Stimulated activated CD4-positive, alpha-beta T cell treated with anti-CD3 and anti-CD28 coated beads, TNF-alpha, amount 100 ng/mL, for 24 hours (primary cell): ENCODE results near the gene BAD.
A peak's percentile ranks its signal among the peaks of the same experiment; 100 is the strongest.

Experiments used
- DNase-seq, 3 experiments: peaks; one replicate each; pipeline ENCODE4 v3.0.0-alpha.2; 2020; ENCODE audit warnings: low read depth in 3 of 3

BAD gene

DNA sequence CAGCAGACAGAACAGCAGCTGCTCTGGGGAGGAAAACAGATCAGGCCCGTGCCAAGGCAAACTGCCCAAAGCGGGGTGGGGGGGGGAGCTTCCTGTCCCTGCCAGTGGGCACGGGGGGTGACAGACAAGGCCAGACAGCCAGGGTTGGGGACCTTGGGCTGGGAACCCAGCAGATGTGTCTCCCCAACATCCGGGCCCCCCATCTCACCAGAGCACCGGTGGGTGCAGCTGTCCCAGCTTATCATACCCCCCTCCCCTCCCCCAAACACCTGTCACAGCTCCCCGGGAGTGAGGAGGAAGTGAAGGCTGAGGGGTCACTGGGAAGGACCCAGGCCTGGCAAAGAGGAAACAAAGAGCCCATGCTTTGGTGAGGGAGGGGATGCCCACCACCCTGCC lies 39.1 kb downstream of the BAD start:
- no peak for DNase-seq

DNA sequence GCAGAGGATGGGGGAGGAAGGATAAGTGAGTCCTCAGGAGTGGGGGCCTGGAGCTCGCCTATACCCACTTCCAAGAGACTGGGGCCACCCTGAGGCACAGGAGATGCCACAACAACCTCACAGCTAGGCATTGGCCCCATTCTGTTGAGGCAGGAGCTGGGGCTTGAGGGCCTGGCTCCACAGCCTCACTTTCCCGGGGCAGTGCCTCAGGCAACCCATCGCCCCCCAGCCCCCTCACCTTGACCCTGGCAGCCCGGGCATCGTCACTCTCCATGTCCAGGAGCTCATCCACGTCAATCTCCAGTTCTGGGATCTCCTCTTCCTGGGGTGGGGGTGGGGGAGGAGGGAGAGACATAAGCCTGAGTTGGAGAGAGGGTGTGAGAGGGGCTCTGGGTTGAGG lies 39.5 kb downstream of the BAD start:
- no peak for DNase-seq

- DNase-seq, result no peak
These were observed 40.4 kb downstream of the BAD start for GRCh38 chr11:64244107-64244506.

DNA sequence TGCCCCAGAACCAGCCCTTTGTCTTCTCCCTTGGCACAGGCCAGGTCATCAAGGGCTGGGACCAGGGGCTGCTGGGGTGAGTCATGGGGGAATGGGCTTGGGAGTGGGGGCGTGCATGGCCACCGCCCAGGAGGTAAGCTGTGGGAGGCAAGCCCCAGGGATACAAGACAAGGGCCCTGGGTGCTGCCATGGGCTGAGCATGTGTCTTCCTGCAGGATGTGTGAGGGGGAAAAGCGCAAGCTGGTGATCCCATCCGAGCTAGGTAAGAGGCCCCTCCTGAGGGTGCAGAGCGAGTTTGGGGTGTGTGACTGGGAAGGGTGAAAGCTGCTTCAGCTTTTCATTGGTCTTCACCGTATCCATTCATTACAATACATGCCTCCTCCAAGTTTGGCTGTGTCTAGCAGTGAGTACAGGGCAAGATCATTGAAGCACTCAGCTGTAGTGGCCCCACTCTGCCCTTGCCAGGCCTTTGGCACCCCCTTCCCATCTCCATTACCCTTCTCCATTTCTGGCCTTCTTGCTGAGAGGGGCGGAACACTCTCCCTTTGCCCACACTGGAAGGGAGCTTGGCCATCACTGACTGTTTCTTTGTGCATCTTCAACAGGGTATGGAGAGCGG lies 41.1 kb downstream of the BAD start:
- DNase-seq, result no peak

DNA sequence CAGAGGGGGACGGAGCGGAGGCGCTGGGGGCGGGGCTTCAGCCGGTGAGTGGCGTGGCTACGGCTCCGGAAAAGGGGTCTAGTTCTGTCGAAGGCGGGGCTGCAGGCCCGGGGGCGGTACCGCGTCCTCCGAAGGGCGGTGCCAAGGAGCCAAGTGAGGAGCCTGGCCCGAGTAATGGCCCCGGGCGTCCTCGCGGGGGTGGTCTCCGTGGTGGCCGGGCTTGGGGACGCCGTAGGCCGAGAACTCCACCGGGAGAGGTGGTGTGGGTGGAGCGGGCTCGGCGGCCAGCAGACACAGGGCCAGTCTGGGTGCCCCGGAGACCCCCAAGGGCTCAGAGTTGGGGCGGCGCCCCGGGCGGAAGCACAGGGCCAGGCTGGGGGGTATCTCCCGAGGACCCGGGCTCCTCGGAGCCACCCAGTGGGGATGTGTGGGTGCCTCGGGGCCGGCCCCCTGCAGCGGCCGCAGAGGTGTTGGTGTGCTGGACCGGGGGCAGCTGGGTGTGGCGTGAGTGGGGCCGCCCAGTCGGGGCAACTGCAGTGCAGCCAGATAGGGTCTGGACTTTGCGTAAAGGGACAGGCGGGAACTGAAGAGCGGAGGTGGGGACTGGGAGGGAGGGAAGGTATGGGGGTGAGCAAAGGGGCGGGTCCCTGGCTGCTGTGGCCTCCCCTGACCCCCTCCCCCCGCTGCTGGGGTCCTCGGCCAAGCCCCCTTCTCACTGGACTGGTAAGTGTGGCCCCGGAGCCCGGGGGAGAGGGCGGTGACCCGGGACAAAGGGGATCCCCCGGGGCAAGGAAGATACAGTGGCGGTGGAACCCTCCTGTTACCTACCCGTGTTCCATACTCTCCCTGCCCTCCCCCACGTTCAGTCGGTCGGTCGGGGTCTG lies 42.7 kb downstream of the BAD start:
- DNase-seq, result no peak

DNA sequence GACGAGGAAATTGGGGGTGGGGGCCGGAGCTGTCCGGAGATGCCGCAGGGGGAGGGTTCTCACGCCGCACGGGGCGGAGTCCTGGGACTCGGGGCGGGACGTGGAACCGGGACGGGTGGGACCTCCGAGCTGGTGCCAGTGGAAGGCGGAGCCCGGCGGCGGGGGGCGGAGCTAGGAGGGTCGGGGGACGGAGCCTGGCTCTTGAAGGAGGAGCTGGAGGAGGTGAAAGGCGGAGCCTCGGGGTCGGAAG lies 43.3 kb downstream of the BAD start:
- peak; percentile 99 to 100 (median 99) for DNase-seq

DNA sequence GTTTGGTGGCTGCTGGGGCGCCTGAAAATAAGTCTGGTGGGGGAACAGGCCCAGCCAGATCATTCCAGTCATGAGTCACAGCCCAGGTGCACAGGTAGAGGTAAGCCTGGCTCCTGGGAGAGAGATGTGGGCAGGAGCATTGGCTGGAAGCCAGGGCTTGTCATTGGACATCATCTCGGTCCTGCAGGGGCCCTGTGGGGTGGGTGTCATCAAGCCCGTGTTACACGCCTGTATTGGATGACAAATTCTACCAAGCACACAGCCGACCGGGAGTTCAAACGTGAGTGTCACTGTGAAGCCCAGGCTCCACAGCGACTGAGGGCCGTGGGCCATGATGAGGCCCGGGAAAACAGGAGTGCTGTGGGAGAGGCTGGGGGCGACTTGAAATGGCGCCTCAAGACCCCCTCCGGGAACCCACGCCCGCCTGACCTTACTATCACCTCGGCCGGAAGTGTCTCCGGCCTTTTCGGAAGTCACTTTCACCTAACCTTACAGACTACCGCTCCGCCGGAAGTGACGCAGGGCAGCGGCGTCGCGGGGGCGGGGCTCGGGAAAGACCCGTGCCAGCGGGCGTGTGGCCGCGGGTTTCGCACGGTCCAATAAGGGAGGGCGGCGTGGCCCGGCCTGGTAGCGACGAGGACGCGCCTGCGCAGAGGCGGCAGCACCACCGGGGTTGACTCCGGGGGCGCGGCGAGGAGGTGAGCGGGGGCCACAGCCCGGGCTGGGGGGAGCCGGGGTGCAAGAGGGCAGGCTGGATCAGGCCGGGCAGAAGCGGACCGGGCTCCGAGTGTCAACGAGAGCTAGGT lies 43.8 kb downstream of the BAD start, which contains the start of gene FKBP2:
TSS of gene FKBP2 (plus strand) at position 661 of the 806 bp plus-strand sequence. CDS start 1,293 bp downstream, outside the sequence.
- peak; percentile 96 to 97 (median 97) for DNase-seq

GRCh38 chr11:64239662-64240434 lies 44.6 kb downstream of the BAD start:
- DNase-seq, result no peak

DNA sequence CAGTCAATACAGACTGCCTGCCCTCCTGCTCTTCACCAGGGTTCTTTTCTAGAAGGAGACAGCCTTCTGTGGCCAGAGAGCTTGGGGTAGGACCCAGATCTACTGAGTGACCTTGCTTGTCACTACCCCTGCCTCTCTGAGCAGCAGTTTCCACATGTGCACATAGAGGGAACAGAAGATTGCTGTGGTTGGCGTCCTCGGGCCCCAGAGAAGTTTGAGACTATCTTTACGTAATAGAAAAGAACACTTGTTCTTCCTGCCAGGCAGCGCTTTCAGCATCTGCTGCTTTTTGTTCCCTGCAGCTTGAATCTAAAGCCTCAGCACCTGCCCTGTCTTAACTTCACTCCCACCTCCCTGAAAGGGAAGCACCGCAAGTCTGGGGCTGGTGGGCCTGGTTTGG lies 45.5 kb downstream of the BAD start:
- no peak for DNase-seq

- DNase-seq, result no peak
These were observed 46.4 kb downstream of the BAD start for GRCh38 chr11:64238076-64238475.

DNA sequence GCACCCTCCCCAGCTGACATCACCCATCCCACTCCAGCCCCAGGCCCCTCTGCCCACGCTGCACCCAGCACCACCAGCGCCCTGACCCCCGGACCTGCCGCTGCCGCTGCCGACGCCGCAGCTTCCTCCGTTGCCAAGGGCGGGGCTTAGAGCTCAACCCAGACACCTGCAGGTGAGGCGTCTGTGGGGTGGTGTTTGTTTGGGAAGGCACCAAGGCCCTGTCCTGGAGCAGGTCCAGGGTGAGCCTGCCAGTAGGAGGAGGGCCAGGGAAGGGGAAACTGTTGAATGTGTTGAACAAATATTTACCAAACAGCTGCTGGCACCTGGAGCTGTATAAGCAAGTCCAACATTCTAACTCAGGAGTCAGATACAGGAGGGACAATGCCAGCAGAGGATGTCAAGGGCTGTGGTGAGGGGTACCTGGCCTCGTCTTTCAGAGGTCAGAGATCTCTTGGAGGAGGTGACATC lies 46.9 kb downstream of the BAD start:
- DNase-seq, result no peak

- DNase-seq, result no peak
These were observed 48.9 kb downstream of the BAD start for GRCh38 chr11:64235437-64236161.

DNA sequence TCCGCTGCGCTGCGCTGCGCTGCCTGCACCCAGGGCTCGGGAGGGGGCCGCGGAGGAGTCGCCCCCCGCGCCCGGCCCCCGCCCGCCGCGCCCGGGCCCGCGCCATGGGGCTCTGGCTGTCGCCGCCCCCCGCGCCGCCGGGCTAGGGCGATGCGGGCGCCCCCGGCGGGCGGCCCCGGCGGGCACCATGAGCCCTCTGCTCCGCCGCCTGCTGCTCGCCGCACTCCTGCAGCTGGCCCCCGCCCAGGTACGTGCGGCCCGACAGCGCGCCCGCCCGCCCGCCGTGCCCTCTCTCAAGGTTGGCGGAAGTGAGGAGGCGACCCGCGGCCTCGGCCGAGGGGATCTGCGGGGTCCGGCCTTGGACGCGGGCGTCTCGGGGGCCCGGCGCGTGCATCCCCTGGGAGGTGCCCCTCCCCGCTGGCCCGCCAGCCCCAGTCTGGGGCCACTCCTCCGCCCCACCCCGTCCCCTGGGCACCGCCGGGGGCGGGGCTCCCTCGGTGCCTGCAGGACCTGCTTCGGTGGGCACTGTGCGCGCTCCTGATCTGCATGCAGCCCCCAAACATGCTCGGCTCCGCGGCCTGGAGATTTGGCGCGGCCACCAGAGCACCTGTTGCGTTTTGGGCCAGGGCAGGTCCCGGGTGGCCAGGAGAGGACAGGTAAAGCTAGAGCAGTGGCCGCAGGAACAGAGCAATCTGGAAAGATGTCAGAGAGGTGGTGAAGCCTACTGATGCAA lies 49.7 kb downstream of the BAD start:
- peak in 1 of 3 experiments; percentile 52 for DNase-seq

DNA sequence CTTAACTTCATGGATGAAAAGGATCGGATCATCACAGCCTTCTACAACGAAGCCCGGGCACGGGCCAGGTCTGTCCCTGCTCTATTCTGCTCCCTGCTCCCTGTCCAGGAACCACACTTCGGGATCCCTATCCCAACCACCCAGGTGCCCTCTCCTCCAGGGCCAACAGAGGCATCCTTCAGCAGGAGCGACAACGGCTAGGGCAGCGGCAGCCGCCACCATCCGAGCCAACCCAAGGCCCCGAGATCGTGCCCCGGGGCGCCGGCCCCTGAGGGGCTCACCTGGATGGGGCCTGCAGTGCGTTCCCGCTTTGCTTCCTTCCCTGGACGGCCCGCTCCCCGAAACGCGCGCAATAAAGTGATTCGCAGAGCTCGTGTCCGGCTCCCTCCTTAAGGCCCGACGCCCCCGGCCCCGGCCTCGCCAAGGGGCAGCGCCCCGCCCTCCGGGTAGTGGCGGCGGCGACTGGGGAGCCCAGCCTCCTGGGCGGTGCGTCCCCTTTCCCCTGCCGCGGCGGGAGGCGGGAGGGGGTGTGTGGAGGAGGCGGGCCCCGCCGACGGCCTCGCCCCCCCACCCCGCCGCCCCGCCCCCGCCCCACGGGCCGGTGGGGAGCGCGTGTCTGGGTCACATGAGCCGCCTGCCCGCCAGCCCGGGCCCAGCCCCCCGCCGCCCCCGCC lies 50.4 kb downstream of the BAD start, which contains the start of gene VEGFB:
TSS of gene VEGFB (plus strand) at position 672 of the 674 bp plus-strand sequence. CDS start 250 bp downstream, outside the sequence.
- DNase-seq, result peak in 2 of 3 experiments; percentile 29 to 72

DNA sequence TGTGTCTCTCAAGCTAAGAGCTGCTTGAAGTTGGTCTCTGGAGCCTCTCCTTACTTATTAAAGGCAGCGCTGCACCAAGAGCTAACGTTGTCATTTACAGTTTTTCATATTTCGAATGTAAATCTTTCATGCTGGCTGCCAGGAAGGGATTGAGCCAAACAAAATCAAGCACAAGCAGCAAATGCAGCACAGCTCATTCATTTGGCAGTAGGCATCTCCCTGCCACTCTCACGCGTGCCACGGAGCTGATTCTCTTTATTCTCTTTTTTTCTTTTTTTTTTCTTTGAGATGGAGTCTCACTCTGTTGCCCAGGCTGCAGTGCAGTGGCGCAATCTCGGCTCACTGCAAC lies 51.5 kb downstream of the BAD start:
- DNase-seq, result no peak

- no peak for DNase-seq
These were observed 52.1 kb downstream of the BAD start for GRCh38 chr11:64232182-64232966.

DNA sequence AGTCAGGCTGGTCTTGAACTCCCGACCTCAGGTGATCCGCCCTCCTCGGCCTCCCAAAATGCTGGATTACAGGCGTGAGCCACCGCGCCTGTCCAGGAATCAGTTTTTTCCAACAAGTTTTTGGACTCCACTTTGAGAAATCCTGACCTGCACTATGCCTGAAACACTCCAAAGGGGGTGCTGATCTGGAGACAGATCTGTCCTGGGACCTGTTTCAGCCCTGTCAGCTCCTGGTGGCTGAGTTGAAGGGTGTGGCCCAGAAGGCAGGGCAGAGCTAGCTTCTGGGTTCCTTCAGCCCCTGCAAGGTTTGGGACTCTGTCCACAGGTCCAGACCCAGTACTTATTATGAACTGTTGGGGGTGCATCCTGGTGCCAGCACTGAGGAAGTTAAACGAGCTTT lies 52.9 kb downstream of the BAD start:
- no peak for DNase-seq

GRCh38 chr11:64230985-64231365 lies 53.5 kb downstream of the BAD start:
- DNase-seq, result no peak
